Esophagus muscularis mucosa (tissue), 4 donors: ENCODE data around the gene PRSS53.

Source experiments
- CTCF ChIP-seq, 3 experiments: fragments of 200-600 bp in 2 of 3; fragments of 450-650 bp in 1 of 3; sonication (generic) in 2 of 3; IDR thresholded peaks; one replicate each; pipeline ENCODE4 v1.5.1; 2017 to 2019; ENCODE audit warnings: antibody characterized with exemption in 3 of 3, mild to moderate bottlenecking in 2 of 3, moderate library complexity in 1 of 3
- EP300 ChIP-seq: sonication (generic); formaldehyde crosslinking; IDR thresholded peaks from one replicate; pipeline ENCODE4 v1.6.1; 2017; ENCODE audit warnings: antibody characterized with exemption
- POLR2A ChIP-seq: fragments of 450-650 bp; IDR thresholded peaks from one replicate; pipeline ENCODE4 v1.6.1; 2017; ENCODE audit warnings: antibody characterized with exemption, moderate library complexity, mild to moderate bottlenecking, low read depth
- POLR2AphosphoS5 ChIP-seq, 2 donors: sonication (generic); formaldehyde crosslinking; IDR thresholded peaks; one replicate each; pipeline ENCODE4 v1.6.1; 2017; ENCODE audit warnings: antibody characterized with exemption in 2 of 2

- no peak for TF ChIP-seq POLR2AphosphoS5 (IDR thresholded peaks at IDR 0.05)
- no peak for TF ChIP-seq CTCF (IDR thresholded peaks at IDR 0.05)
- TF ChIP-seq POLR2A: no peak
- TF ChIP-seq EP300: no peak
Observed at GRCh38 chr16:31052114-31052513, 36.6 kb downstream of the PRSS53 start.
